Suprapubic skin (tissue), 3 donors: Measurements from ENCODE around the gene EPHA8.

Source experiments
- EP300 ChIP-seq: sonication (generic); formaldehyde crosslinking; IDR thresholded peaks from one replicate; pipeline ENCODE4 v1.6.1; 2017; ENCODE audit warnings: antibody characterized with exemption
- POLR2A ChIP-seq, 2 donors: fragments of 450-650 bp; IDR thresholded peaks; one replicate each; pipeline ENCODE4 v1.6.1; 2017; ENCODE audit warnings: antibody characterized with exemption in 2 of 2, mild to moderate bottlenecking in 2 of 2, moderate library complexity in 2 of 2
- TF ChIP-seq, protein P1 (sequence below), 2 donors: fragments of 200-600 bp in 1 of 2; fragments of 450-650 bp in 1 of 2; sonication (generic) in 1 of 2; IDR thresholded peaks; one replicate each; pipeline ENCODE4 v1.5.1; 2016 to 2019; ENCODE audit warnings: antibody characterized with exemption in 2 of 2, mild to moderate bottlenecking in 1 of 2, moderate library complexity in 1 of 2

DNA sequence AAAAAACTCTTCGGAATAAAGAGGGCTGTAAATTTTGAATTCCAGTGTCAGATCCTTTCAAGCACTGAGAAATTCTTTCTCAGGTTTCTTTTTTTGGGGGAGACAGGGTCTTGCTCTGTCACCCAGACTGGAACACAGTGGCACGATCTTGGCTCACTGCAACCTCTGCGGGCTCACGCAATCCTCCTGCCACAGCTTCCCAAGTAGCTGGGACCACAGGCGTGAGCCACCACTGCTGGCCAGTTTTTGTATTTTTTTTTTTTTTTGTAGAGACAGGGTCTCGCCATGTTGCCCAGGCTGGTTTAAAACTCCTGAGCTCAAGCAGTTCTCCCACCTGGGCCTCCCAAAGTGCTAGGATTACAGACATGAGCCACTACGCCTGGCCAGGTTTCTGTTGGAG lies 34.8 kb upstream of the EPHA8 start:
- TF ChIP-seq EP300: no peak
- TF ChIP-seq, protein P1, sequence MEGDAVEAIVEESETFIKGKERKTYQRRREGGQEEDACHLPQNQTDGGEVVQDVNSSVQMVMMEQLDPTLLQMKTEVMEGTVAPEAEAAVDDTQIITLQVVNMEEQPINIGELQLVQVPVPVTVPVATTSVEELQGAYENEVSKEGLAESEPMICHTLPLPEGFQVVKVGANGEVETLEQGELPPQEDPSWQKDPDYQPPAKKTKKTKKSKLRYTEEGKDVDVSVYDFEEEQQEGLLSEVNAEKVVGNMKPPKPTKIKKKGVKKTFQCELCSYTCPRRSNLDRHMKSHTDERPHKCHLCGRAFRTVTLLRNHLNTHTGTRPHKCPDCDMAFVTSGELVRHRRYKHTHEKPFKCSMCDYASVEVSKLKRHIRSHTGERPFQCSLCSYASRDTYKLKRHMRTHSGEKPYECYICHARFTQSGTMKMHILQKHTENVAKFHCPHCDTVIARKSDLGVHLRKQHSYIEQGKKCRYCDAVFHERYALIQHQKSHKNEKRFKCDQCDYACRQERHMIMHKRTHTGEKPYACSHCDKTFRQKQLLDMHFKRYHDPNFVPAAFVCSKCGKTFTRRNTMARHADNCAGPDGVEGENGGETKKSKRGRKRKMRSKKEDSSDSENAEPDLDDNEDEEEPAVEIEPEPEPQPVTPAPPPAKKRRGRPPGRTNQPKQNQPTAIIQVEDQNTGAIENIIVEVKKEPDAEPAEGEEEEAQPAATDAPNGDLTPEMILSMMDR (IDR thresholded peaks at IDR 0.05): no peak
- no peak for TF ChIP-seq POLR2A (IDR thresholded peaks at IDR 0.05)
